Measurements from ENCODE around the gene CENPH. TPM values are rescaled to one million over a fixed set of nuclear protein-coding genes. Genes with fewer than 3 reads are reported as not detected.

Gene CENPH
- total and polyA plus RNA-seq, 4 donors = 0.33 to 14.6 (median 0.77) TPM

DNA sequence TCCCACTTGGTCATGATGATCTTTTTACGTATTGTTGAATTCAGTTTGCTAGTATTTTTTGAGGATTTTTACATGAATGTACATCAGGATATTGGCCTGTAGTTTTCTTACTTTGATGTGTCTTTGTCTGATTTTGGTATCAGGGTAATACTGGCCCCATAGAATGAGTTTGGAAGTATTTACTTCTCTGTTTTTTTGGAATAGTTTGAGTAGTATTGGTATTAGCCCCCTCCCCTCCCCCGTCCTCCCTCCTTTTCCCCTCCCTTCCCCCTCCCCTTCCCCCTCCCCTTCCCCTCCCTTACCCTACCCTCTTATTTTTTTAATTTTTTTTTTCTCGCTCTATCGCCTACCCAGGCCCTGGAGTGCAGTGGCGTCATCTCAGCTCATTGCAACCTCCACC, 55.6 kb downstream of the CENPH start:
- Histone ChIP-seq H3K36me3 (ENCODE audit: control insufficient read depth in 4 of 4, insufficient read depth in 3 of 4, low read depth in 1 of 4, low read length in 3 of 4) (no peaks in the 10 kb centered on the region), H3K9me3 (ENCODE audit: control insufficient read depth in 4 of 4, low read length in 3 of 4) (no peaks in the 10 kb centered on the region), H3K27ac (ENCODE audit: low read depth in 1 of 2, low read length in 2 of 2) (no peak overlapping the region), H3K4me3 (ENCODE audit: low read depth in 1 of 3, low read length in 3 of 3) (no peak overlapping the region), H3K4me1 (ENCODE audit: control insufficient read depth in 4 of 4, insufficient read depth in 4 of 4, low read length in 3 of 4) (no peaks in the 10 kb centered on the region), H3K27me3 (ENCODE audit: control insufficient read depth in 4 of 4, insufficient read depth in 4 of 4, low read length in 3 of 4) (no peaks in the 10 kb centered on the region), H3K9ac (ENCODE audit: low read depth in 1 of 2, low read length in 2 of 2) (no peak overlapping the region)
- no peak for DNase-seq (ENCODE audit: low spot score)
- WGBS = 98% methylated on average over 5 of the region's 5 CpGs
- TF ChIP-seq GABPA (IDR thresholded peaks at IDR 0.05 in 1 of 2, conservative IDR thresholded peaks at IDR 0.05 in 1 of 2) = no peak
- TF ChIP-seq, protein P1, sequence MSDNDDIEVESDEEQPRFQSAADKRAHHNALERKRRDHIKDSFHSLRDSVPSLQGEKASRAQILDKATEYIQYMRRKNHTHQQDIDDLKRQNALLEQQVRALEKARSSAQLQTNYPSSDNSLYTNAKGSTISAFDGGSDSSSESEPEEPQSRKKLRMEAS (IDR thresholded peaks at IDR 0.05) = no peak
- TF ChIP-seq RAD21 (IDR thresholded peaks at IDR 0.05) = no peak
- TF ChIP-seq, protein P2, sequence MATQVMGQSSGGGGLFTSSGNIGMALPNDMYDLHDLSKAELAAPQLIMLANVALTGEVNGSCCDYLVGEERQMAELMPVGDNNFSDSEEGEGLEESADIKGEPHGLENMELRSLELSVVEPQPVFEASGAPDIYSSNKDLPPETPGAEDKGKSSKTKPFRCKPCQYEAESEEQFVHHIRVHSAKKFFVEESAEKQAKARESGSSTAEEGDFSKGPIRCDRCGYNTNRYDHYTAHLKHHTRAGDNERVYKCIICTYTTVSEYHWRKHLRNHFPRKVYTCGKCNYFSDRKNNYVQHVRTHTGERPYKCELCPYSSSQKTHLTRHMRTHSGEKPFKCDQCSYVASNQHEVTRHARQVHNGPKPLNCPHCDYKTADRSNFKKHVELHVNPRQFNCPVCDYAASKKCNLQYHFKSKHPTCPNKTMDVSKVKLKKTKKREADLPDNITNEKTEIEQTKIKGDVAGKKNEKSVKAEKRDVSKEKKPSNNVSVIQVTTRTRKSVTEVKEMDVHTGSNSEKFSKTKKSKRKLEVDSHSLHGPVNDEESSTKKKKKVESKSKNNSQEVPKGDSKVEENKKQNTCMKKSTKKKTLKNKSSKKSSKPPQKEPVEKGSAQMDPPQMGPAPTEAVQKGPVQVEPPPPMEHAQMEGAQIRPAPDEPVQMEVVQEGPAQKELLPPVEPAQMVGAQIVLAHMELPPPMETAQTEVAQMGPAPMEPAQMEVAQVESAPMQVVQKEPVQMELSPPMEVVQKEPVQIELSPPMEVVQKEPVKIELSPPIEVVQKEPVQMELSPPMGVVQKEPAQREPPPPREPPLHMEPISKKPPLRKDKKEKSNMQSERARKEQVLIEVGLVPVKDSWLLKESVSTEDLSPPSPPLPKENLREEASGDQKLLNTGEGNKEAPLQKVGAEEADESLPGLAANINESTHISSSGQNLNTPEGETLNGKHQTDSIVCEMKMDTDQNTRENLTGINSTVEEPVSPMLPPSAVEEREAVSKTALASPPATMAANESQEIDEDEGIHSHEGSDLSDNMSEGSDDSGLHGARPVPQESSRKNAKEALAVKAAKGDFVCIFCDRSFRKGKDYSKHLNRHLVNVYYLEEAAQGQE (IDR thresholded peaks at IDR 0.05) = no peak
- TF ChIP-seq JUND (IDR thresholded peaks at IDR 0.05) = no peak
- no peak for TF ChIP-seq HNF4A (conservative IDR thresholded peaks at IDR 0.05)
- TF ChIP-seq, protein P3, sequence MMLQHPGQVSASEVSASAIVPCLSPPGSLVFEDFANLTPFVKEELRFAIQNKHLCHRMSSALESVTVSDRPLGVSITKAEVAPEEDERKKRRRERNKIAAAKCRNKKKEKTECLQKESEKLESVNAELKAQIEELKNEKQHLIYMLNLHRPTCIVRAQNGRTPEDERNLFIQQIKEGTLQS (IDR thresholded peaks at IDR 0.05) = no peak
- TF ChIP-seq EGR1 (IDR thresholded peaks at IDR 0.05; ENCODE audit: low read depth in 2 of 2) = no peak
- TF ChIP-seq, protein P4, sequence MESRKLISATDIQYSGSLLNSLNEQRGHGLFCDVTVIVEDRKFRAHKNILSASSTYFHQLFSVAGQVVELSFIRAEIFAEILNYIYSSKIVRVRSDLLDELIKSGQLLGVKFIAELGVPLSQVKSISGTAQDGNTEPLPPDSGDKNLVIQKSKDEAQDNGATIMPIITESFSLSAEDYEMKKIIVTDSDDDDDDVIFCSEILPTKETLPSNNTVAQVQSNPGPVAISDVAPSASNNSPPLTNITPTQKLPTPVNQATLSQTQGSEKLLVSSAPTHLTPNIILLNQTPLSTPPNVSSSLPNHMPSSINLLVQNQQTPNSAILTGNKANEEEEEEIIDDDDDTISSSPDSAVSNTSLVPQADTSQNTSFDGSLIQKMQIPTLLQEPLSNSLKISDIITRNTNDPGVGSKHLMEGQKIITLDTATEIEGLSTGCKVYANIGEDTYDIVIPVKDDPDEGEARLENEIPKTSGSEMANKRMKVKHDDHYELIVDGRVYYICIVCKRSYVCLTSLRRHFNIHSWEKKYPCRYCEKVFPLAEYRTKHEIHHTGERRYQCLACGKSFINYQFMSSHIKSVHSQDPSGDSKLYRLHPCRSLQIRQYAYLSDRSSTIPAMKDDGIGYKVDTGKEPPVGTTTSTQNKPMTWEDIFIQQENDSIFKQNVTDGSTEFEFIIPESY (IDR thresholded peaks at IDR 0.05) = no peak
- TF ChIP-seq RXRA (IDR thresholded peaks at IDR 0.05) = no peak
- TF ChIP-seq SP1 (IDR thresholded peaks at IDR 0.05) = no peak
- TF ChIP-seq YY1 (IDR thresholded peaks at IDR 0.05) = no peak
- TF ChIP-seq, protein P5, sequence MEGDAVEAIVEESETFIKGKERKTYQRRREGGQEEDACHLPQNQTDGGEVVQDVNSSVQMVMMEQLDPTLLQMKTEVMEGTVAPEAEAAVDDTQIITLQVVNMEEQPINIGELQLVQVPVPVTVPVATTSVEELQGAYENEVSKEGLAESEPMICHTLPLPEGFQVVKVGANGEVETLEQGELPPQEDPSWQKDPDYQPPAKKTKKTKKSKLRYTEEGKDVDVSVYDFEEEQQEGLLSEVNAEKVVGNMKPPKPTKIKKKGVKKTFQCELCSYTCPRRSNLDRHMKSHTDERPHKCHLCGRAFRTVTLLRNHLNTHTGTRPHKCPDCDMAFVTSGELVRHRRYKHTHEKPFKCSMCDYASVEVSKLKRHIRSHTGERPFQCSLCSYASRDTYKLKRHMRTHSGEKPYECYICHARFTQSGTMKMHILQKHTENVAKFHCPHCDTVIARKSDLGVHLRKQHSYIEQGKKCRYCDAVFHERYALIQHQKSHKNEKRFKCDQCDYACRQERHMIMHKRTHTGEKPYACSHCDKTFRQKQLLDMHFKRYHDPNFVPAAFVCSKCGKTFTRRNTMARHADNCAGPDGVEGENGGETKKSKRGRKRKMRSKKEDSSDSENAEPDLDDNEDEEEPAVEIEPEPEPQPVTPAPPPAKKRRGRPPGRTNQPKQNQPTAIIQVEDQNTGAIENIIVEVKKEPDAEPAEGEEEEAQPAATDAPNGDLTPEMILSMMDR (IDR thresholded peaks at IDR 0.05; ENCODE audit: low read depth, low read length, missing input control) = no peak
- TF ChIP-seq TAF1 (conservative IDR thresholded peaks at IDR 0.05) = no peak
- TF ChIP-seq FOXA2 (IDR thresholded peaks at IDR 0.05) = no peak
- TF ChIP-seq NR2F2 (IDR thresholded peaks at IDR 0.05) = no peak
- no peak for TF ChIP-seq FOXA1 (IDR thresholded peaks at IDR 0.05)
- no peak for TF ChIP-seq HNF4G (IDR thresholded peaks at IDR 0.05)

Measured in liver (tissue), 9 donors.